IMR-90 (cell line): ENCODE measurements around the gene LDLRAD3. TPM values are rescaled to one million over a fixed set of nuclear protein-coding genes. Genes with fewer than 3 reads are reported as not detected.

ENCODE experiments used
- ATAC-seq: fragments of 200-7000 bp; cut with Tn5 transposase; 2 replicates; pipeline ENCODE4 v1.9.1; 2020; ENCODE audit warnings: low read depth, mild to moderate bottlenecking, moderate library complexity
- BruUV-seq: library from RNA; stranded (reverse); fragments of 400-500 nt; replicated peaks from 2 replicates; lab custom pipeline; 2021; lab: Mats Ljungman, UMichigan
- CTCF ChIA-PET: fragments of 300-600 bp; formaldehyde crosslinking; extraction: SDS; loops from one replicate; lab custom pipeline; 2021; ENCODE audit warnings: antibody characterized with exemption; lab: Yijun Ruan, JAX
- POLR2A ChIA-PET: fragments of 300-600 bp; sonication (Branson Sonifier 250); formaldehyde crosslinking; loops from one replicate; lab custom pipeline; 2022; ENCODE audit warnings: antibody characterized with exemption; ENCODE audit not compliant: unreplicated experiment; lab: Charles Lee
- DNase-seq: peaks from one replicate; pipeline ENCODE4 v3.0.0; 2013
- H2AFZ ChIP-seq: replicated peaks from 2 replicates; pipeline ENCODE3; 2013; ENCODE audit warnings: low read length, mild to moderate bottlenecking; ENCODE audit not compliant: poor library complexity
- H2AK5ac ChIP-seq: 2 replicates; pipeline ENCODE4 v1.6.1; 2013; ENCODE audit warnings: low read depth, low read length, inconsistent platforms
- H2AK9ac ChIP-seq: replicated peaks from 2 replicates; pipeline ENCODE3; 2013; ENCODE audit warnings: mild to moderate bottlenecking, low read depth, low read length, moderate library complexity; ENCODE audit not compliant: poor library complexity
- H2BK120ac ChIP-seq: 2 replicates; pipeline ENCODE4 v1.6.1; 2013; ENCODE audit warnings: low read depth, low read length, inconsistent platforms
- H2BK15ac ChIP-seq: 3 replicates; pipeline ENCODE4 v1.6.1; 2013; ENCODE audit warnings: low read depth, low read length, inconsistent platforms
- H2BK20ac ChIP-seq: 2 replicates; pipeline ENCODE4 v1.6.1; 2013; ENCODE audit warnings: low read depth, mild to moderate bottlenecking, inconsistent platforms, low read length, moderate library complexity
- H2BK5ac ChIP-seq: 2 replicates; pipeline ENCODE4 v1.6.1; 2013; ENCODE audit warnings: mild to moderate bottlenecking, low read depth, low read length, inconsistent platforms; ENCODE audit not compliant: poor library complexity, severe bottlenecking
- H3K14ac ChIP-seq: replicated peaks from 2 replicates; pipeline ENCODE4 v1.6.1; 2013; ENCODE audit warnings: low read depth, low read length, inconsistent platforms
- H3K18ac ChIP-seq: 2 replicates; pipeline ENCODE4 v1.6.1; 2013; ENCODE audit warnings: low read depth, low read length, control low read depth
- H3K23ac ChIP-seq: 2 replicates; pipeline ENCODE4 v1.6.1; 2013; ENCODE audit warnings: low read depth, low read length, inconsistent platforms
- H3K27ac ChIP-seq: 2 replicates; pipeline ENCODE4 v1.5.1; 2013; ENCODE audit warnings: mild to moderate bottlenecking, control low read depth, low read length; ENCODE audit not compliant: insufficient read depth
- H3K27me3 ChIP-seq: 2 replicates; pipeline ENCODE4 v1.6.1; 2013; ENCODE audit warnings: low read length; ENCODE audit not compliant: control insufficient read depth, insufficient read depth
- H3K36me3 ChIP-seq: 2 replicates; pipeline ENCODE4 v1.6.1; 2013; ENCODE audit warnings: low read length, mixed read lengths; ENCODE audit not compliant: control insufficient read depth, insufficient read depth
- H3K4ac ChIP-seq: 2 replicates; pipeline ENCODE4 v1.6.1; 2013; ENCODE audit warnings: low read depth, low read length, inconsistent platforms
- H3K4me1 ChIP-seq: 2 replicates; pipeline ENCODE4 v1.6.1; 2013; ENCODE audit warnings: low read length, mixed read lengths; ENCODE audit not compliant: control insufficient read depth, insufficient read depth
- H3K4me2 ChIP-seq: 2 replicates; pipeline ENCODE4 v1.6.1; 2013; ENCODE audit warnings: low read depth, mild to moderate bottlenecking, control low read depth, low read length, moderate library complexity
- H3K4me3 ChIP-seq: 2 replicates; pipeline ENCODE4 v1.5.1; 2013; ENCODE audit warnings: low read depth, mild to moderate bottlenecking, control low read depth, low read length, moderate library complexity; ENCODE audit not compliant: insufficient read depth
- H3K56ac ChIP-seq: 2 replicates; pipeline ENCODE4 v1.6.1; 2013; ENCODE audit warnings: low read length, inconsistent platforms; ENCODE audit not compliant: insufficient read depth; ENCODE audit errors: extremely low read depth
- H3K79me1 ChIP-seq, 2 experiments: 2 replicates each; pipeline ENCODE4 v1.6.1; 2013; ENCODE audit warnings: low read length in 2 of 2, inconsistent platforms in 1 of 2, low read depth in 1 of 2
- H3K9ac ChIP-seq: 2 replicates; pipeline ENCODE4 v1.6.1; 2013; ENCODE audit warnings: low read depth, low read length, control low read depth
- H3K9me1 ChIP-seq: 2 replicates; pipeline ENCODE4 v1.6.1; 2013; ENCODE audit warnings: low read length, inconsistent platforms; ENCODE audit not compliant: insufficient read depth
- H3K9me3 ChIP-seq: 2 replicates; pipeline ENCODE4 v1.6.1; 2013; ENCODE audit warnings: low read length; ENCODE audit not compliant: control insufficient read depth, insufficient read depth
- H4K20me1 ChIP-seq: 2 replicates; pipeline ENCODE4 v1.6.1; 2013; ENCODE audit warnings: low read length, inconsistent platforms; ENCODE audit not compliant: insufficient read depth
- H4K5ac ChIP-seq: 2 replicates; pipeline ENCODE4 v1.6.1; 2013; ENCODE audit warnings: mild to moderate bottlenecking, low read depth, low read length, control low read depth
- H4K8ac ChIP-seq, 2 experiments: 2 replicates each; pipeline ENCODE4 v1.6.1; 2013; ENCODE audit warnings: low read depth in 2 of 2, low read length in 2 of 2, control low read depth in 1 of 2, inconsistent platforms in 1 of 2
- H4K91ac ChIP-seq: 2 replicates; pipeline ENCODE4 v1.6.1; 2013; ENCODE audit warnings: low read depth, low read length, inconsistent platforms; ENCODE audit not compliant: insufficient read depth
- BHLHE40 ChIP-seq: fragments of 150-350 bp; IDR thresholded peaks from 2 replicates; pipeline ENCODE4 v1.6.1; 2016; ENCODE audit warnings: mild to moderate bottlenecking, low read depth, low read length
- CEBPB ChIP-seq: IDR thresholded peaks from 2 replicates; pipeline ENCODE4 v1.6.1; 2012; ENCODE audit warnings: low read depth, low read length, improper control_type of control experiment
- CHD1 ChIP-seq: IDR thresholded peaks from 2 replicates; pipeline ENCODE4 v1.6.1; 2012; ENCODE audit warnings: low read depth, low read length, improper control_type of control experiment
- FOS ChIP-seq: fragments of 150-350 bp; IDR thresholded peaks from 2 replicates; pipeline ENCODE4 v1.6.1; 2016; ENCODE audit warnings: low read depth, low read length
- MAFK ChIP-seq: IDR thresholded peaks from 2 replicates; pipeline ENCODE4 v1.6.1; 2012; ENCODE audit warnings: low read depth, low read length, improper control_type of control experiment
- MAZ ChIP-seq: IDR thresholded peaks from 2 replicates; pipeline ENCODE4 v1.6.1; 2012; ENCODE audit warnings: low read depth, mild to moderate bottlenecking, low read length, improper control_type of control experiment, moderate library complexity, borderline replicate concordance
- NFE2L2 ChIP-seq: fragments of 150-350 bp; IDR thresholded peaks from 2 replicates; pipeline ENCODE4 v1.6.1; 2016; ENCODE audit warnings: low read depth, mild to moderate bottlenecking, low read length
- POLR2A ChIP-seq: IDR thresholded peaks from 2 replicates; pipeline ENCODE4 v1.6.1; 2012; ENCODE audit warnings: mild to moderate bottlenecking, low read depth, low read length
- RAD21 ChIP-seq: IDR thresholded peaks from 2 replicates; pipeline ENCODE4 v1.6.1; 2012; ENCODE audit warnings: low read length, improper control_type of control experiment
- RCOR1 ChIP-seq: IDR thresholded peaks from 2 replicates; pipeline ENCODE4 v1.6.1; 2012; ENCODE audit warnings: mild to moderate bottlenecking, low read length, improper control_type of control experiment; ENCODE audit not compliant: insufficient replicate concordance
- RFX5 ChIP-seq: IDR thresholded peaks from 2 replicates; pipeline ENCODE4 v1.8.0; 2012; ENCODE audit warnings: low read depth, mild to moderate bottlenecking, low read length, moderate library complexity
- SMC3 ChIP-seq: fragments of 150-350 bp; IDR thresholded peaks from 2 replicates; pipeline ENCODE4 v1.6.1; 2016; ENCODE audit warnings: low read depth, mild to moderate bottlenecking, antibody characterized with exemption, low read length, moderate library complexity
- USF2 ChIP-seq: fragments of 150-350 bp; IDR thresholded peaks from 2 replicates; pipeline ENCODE4 v1.6.1; 2017; ENCODE audit warnings: mild to moderate bottlenecking, antibody characterized with exemption, low read length, low read depth
- WGBS, 2 experiments: methylation state at CpG; one replicate each; pipeline versions ENCODE4 v1.1.5 to v1.1.7; 2013; ENCODE audit warnings: missing lambda C conversion rate in 2 of 2; ENCODE audit not compliant: insufficient read length in 1 of 2; ENCODE audit errors: extremely low coverage in 2 of 2; 5-methylcytosine and 5-hydroxymethylcytosine counted together
- dilution Hi-C: fragments of 300-500 bp; cut with HindIII; formaldehyde crosslinking; loops from one replicate; pipeline ENCODE4 v1.14.3; 2018; ENCODE audit warnings: low sequenced_read_pairs; ENCODE audit not compliant: unreplicated experiment
- in situ Hi-C: fragments of 300-500 bp; cut with MboI; formaldehyde crosslinking; loops from 3 replicates; pipeline ENCODE4 v1.14.3; 2019; ENCODE audit warnings: low sequenced_read_pairs, inconsistent platforms, mixed read lengths
- intact Hi-C: fragments of 100-400 bp; cut with micrococcal nuclease; formaldehyde crosslinking; loops from 2 replicates; pipeline ENCODE4 v1.10.0; 2022
- polyA plus RNA-seq, 3 experiments: library from polyadenylated mRNA; depleted of rRNA; stranded (reverse); fragments of >200 nt; gene quantifications; 2 replicates each; pipeline ENCODE4 v1.2.3, GENCODE V29; 2012; ENCODE audit warnings: low replicate concordance in 1 of 3
- total RNA-seq: library from RNA; depleted of rRNA; stranded (reverse); fragments of >200 nt; gene quantifications from 2 replicates; pipeline ENCODE4 v1.2.3, GENCODE V29; 2012
- TF ChIP-seq, protein P1 (sequence below): fragments of 150-350 bp; IDR thresholded peaks from 2 replicates; pipeline ENCODE4 v1.6.1; 2016; ENCODE audit warnings: low read depth, mild to moderate bottlenecking, low read length, moderate library complexity, borderline replicate concordance
- TF ChIP-seq, protein P2 (sequence below): conservative IDR thresholded peaks from 2 replicates; pipeline ENCODE4 v1.5.1; 2012; ENCODE audit warnings: mild to moderate bottlenecking, low read depth, low read length, improper control_type of control experiment

LDLRAD3 gene
- total and polyA plus RNA-seq, 2 of the 4 experiments (the other 2 are of a cell fraction) = 2.7 to 6.4 TPM

GRCh38 chr11:36022882-36023281 is 79.0 kb downstream of the LDLRAD3 start:
- Histone ChIP-seq H3K9ac (no peak overlapping the region), H3K4me2 (no peak overlapping the region), H3K36me3 (no peaks in the 10 kb centered on the region), H3K27ac (no peak overlapping the region), H3K56ac (no peak overlapping the region), H3K79me1 (peaks cover 0 to 8% of the 10 kb centered on the region in 2 experiments; a peak in 2 of 4 replicates), H2AK9ac (no peak overlapping the region), H4K91ac (no peak overlapping the region), H2BK5ac (no peak overlapping the region), H2AK5ac (no peak overlapping the region), H2AFZ (no peak overlapping the region), H3K23ac (no peak overlapping the region), H2BK15ac (no peak overlapping the region), H3K4ac (no peak overlapping the region), H3K4me1 (no peaks in the 10 kb centered on the region), H4K5ac (no peak overlapping the region), H3K9me3 (no peaks in the 10 kb centered on the region), H3K18ac (no peak overlapping the region), H3K9me1 (no peaks in the 10 kb centered on the region; the same call in 1 of the 2 replicates), H3K27me3 (no peaks in the 10 kb centered on the region), H3K4me3 (no peak overlapping the region), H3K14ac (no peak overlapping the region), H4K8ac (no peak overlapping the region), H4K20me1 (no peaks in the 10 kb centered on the region), H2BK120ac (no peak overlapping the region), H2BK20ac (no peak overlapping the region)
- intact Hi-C loops = no loop called here
- ATAC-seq (no peak), DNase-seq (no peak)
- no CpG with 5 or more reads among the region's 7 CpGs for WGBS, 2 experiments
- BruUV-seq = no TSS peak
- TF ChIP-seq MAFK (no peak), FOS (no peak), RFX5 (no peak), SMC3 (no peak), CEBPB (no peak), USF2 (no peak), RAD21 (no peak), POLR2A (no peak), MAZ (no peak), CHD1 (no peak), NFE2L2 (no peak), BHLHE40 (no peak), RCOR1 (no peak)
- TF ChIP-seq, protein P1, sequence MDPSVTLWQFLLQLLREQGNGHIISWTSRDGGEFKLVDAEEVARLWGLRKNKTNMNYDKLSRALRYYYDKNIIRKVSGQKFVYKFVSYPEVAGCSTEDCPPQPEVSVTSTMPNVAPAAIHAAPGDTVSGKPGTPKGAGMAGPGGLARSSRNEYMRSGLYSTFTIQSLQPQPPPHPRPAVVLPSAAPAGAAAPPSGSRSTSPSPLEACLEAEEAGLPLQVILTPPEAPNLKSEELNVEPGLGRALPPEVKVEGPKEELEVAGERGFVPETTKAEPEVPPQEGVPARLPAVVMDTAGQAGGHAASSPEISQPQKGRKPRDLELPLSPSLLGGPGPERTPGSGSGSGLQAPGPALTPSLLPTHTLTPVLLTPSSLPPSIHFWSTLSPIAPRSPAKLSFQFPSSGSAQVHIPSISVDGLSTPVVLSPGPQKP = no peak
- TF ChIP-seq, protein P2, sequence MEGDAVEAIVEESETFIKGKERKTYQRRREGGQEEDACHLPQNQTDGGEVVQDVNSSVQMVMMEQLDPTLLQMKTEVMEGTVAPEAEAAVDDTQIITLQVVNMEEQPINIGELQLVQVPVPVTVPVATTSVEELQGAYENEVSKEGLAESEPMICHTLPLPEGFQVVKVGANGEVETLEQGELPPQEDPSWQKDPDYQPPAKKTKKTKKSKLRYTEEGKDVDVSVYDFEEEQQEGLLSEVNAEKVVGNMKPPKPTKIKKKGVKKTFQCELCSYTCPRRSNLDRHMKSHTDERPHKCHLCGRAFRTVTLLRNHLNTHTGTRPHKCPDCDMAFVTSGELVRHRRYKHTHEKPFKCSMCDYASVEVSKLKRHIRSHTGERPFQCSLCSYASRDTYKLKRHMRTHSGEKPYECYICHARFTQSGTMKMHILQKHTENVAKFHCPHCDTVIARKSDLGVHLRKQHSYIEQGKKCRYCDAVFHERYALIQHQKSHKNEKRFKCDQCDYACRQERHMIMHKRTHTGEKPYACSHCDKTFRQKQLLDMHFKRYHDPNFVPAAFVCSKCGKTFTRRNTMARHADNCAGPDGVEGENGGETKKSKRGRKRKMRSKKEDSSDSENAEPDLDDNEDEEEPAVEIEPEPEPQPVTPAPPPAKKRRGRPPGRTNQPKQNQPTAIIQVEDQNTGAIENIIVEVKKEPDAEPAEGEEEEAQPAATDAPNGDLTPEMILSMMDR = no peak
- dilution Hi-C loops = no loop called here
- CTCF ChIA-PET = no interaction called here
- in situ Hi-C loops = no loop called here
- POLR2A ChIA-PET = no interaction called here
